HEK293T (cell line): ENCODE results near the gene FBXL7.

Source experiments
- FOXM1 ChIP-seq: fragments of 450-650 bp; IDR thresholded peaks from 2 replicates; pipeline ENCODE4 v1.6.1; 2017; ENCODE audit warnings: mild to moderate bottlenecking, borderline replicate concordance
- TARDBP ChIP-seq: fragments of 450-650 bp; IDR thresholded peaks from 2 replicates; pipeline ENCODE4 v1.6.1; 2016

- no peak for TF ChIP-seq TARDBP
- no peak for TF ChIP-seq FOXM1
Observed at GRCh38 chr5:15500325-15501001, 483 bp downstream of the FBXL7 start.
